Astrocyte of the spinal cord (primary cell): Measurements from ENCODE around the gene SIN3A.
A peak's percentile ranks its signal among the peaks of the same experiment; 100 is the strongest.

ENCODE experiments used
- DNase-seq: peaks from one replicate; pipeline ENCODE4 v3.0.0; 2011; ENCODE audit warnings: low read depth, low spot score
- H3K4me3 ChIP-seq: 2 replicates; pipeline ENCODE4 v1.5.1; 2011; ENCODE audit warnings: low read depth, mild to moderate bottlenecking, low read length, moderate library complexity
- in situ Hi-C: cut with HindIII; loops from 2 replicates; pipeline ENCODE4 v1.10.0; 2017; ENCODE audit warnings: low sequenced_read_pairs
- TF ChIP-seq, protein P1 (sequence below): IDR thresholded peaks from 2 replicates; pipeline ENCODE4 v1.5.1; 2012; ENCODE audit warnings: low read depth, mild to moderate bottlenecking, low read length, inconsistent platforms

SIN3A gene

GRCh38 chr15:75431682-75432081, 19.8 kb downstream of the SIN3A start:
- peak; percentile 2 for DNase-seq
- no peak overlapping the region for H3K4me3 ChIP-seq
- in situ Hi-C loops, result no loop called here
- TF ChIP-seq, protein P1, sequence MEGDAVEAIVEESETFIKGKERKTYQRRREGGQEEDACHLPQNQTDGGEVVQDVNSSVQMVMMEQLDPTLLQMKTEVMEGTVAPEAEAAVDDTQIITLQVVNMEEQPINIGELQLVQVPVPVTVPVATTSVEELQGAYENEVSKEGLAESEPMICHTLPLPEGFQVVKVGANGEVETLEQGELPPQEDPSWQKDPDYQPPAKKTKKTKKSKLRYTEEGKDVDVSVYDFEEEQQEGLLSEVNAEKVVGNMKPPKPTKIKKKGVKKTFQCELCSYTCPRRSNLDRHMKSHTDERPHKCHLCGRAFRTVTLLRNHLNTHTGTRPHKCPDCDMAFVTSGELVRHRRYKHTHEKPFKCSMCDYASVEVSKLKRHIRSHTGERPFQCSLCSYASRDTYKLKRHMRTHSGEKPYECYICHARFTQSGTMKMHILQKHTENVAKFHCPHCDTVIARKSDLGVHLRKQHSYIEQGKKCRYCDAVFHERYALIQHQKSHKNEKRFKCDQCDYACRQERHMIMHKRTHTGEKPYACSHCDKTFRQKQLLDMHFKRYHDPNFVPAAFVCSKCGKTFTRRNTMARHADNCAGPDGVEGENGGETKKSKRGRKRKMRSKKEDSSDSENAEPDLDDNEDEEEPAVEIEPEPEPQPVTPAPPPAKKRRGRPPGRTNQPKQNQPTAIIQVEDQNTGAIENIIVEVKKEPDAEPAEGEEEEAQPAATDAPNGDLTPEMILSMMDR, result no peak

DNA sequence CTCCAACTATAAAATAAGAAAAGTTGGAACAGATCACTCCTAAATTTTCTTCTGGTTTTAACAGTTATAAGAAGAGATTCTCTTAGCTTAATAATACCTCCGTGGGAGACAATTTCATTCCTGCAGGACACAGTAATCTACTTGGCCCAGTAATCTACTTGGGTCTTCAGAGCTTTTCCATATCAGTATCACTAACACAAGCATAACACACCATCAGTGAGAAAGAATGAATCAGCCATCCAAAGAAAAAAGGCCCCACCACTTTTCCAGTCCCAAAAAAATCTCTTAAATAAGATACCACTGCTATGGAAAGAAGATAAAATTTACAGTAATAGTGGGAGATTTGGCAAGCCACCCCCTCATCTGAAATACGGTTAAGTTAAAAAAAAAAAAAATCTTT, 20.2 kb downstream of the SIN3A start:
- in situ Hi-C loops, result no loop called here
- TF ChIP-seq, protein P1, result no peak
- H3K4me3 ChIP-seq, result no peak overlapping the region
- DNase-seq, result peak; percentile 3

- H3K4me3 ChIP-seq, result no peak overlapping the region
- no peak for DNase-seq
- TF ChIP-seq, protein P1, result no peak
- in situ Hi-C loops, result no loop called here
Measured at GRCh38 chr15:75430259-75430658, 21.2 kb downstream of the SIN3A start.

- no peak overlapping the region for H3K4me3 ChIP-seq
- TF ChIP-seq, protein P1, result no peak
- DNase-seq, result no peak
- in situ Hi-C loops, result no loop called here
Measured at GRCh38 chr15:75428152-75428551, 23.3 kb downstream of the SIN3A start.

- in situ Hi-C loops, result no loop called here
- no peak overlapping the region for H3K4me3 ChIP-seq
- TF ChIP-seq, protein P1, result no peak
- no peak for DNase-seq
Measured at GRCh38 chr15:75425966-75426500, 25.5 kb downstream of the SIN3A start.

- H3K4me3 ChIP-seq, result no peak overlapping the region
- in situ Hi-C loops, result no loop called here
- no peak for DNase-seq
- TF ChIP-seq, protein P1, result no peak
Measured at GRCh38 chr15:75422554-75422953, 28.9 kb downstream of the SIN3A start.

DNA sequence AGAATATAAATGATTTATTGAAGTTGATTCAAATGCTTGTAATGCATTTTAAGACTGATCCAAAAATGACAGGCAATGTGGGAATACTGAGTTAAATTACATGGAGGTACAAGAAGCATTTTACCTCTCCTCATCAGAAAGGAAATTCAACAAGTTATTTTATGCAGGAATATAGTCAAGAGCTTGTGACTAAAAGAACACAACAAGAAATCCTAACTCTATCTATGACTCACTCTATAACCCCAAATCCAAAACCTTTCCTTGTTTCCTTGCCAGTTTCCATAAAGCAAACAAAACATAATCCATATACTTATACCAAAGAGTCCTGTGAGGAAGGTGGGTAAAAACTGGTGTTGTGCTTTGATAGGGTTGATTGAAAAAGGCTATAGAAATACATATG, 30.8 kb downstream of the SIN3A start:
- TF ChIP-seq, protein P1, result no peak
- no peak overlapping the region for H3K4me3 ChIP-seq
- in situ Hi-C loops, result no loop called here
- DNase-seq, result peak; percentile 32
